Astrocyte of the hippocampus (primary cell): Measurements from ENCODE around the gene ATP8A2.
"Not testable (repeated sequence)": the region's sequence is repeated elsewhere in the genome, so short reads cannot be mapped to it uniquely, and the experiment has no call there.

Source experiments
- DNase-seq: peaks from one replicate; pipeline ENCODE4 v3.0.0; 2011; ENCODE audit warnings: low read depth, low spot score

ATP8A2 gene

DNA sequence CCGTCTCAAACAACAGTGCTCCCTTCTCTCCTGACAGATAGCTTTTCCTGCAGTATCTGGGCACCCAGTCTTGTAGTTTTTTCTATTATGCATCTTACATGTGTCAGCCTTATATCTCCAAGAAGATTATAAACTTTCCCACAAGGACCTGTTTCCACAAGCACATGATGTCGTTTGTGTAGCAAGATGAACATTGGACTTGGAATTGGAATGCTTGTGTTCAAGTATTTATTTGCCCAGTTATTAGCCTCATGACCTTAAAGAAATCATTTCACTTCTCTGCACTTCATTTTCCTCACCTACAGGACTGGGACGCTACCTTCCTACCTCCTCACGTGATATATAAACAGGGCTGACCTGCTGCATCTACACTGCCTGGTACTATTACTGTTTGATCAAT lies 658.6 kb downstream of the ATP8A2 start:
- DNase-seq: no peak

DNA sequence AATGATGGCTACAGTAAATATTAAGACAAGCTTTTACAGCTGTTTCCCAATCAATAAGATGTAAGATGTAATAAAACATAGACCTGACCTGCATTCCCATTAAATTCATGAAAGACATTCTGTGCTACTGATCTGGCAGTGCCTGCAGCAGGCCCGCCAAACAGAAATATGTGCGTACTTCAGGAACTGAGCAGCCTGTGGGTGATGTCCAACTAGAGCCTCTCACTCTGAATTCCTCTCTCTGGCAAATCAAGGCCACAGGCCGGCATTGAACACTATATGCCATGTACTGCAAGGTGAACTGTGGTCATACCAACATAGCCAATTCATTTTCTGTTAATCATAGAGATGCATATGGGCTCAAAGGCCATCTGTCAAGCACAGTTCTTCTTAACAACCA lies 662.2 kb downstream of the ATP8A2 start:
- no peak for DNase-seq

DNA sequence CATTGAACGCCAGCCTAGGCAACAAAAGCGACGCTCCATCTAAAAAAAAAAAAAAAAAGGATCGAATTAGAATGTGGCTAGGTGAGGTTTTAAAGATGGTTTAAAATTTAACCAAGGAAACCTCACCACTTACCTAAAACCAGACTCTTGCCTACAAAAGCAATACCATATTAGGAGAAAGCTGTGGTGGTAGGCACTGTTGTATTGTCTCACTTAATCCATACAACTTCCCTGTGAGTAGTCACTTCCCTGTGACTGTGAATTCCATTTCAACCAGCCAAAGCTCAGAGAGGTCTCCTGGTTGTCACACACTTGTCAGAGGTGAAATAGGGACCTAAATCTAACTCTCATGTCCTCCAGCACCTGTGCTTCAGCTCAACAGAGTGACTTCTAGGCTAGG lies 664.6 kb downstream of the ATP8A2 start:
- no peak for DNase-seq

DNA sequence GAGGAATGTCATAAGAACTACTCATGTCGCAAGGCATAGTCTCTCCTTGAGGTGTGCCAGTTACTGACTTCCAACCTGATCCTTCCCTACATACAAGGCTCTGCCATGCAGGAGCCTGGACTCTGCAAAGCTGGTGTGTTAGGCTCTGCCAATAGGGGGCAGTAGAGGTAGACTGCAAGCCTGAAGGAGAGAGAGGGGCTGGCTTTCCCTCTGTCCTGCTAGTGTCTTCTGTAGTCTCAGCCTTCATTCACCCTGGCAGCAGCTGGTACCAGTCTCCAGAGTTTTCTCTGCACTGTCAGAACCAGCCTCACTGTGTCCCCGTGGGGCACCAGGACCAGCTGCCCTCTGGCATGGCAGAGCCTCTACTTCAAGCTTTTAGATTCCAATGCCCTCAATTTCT lies 665.5 kb downstream of the ATP8A2 start:
- no peak for DNase-seq

DNA sequence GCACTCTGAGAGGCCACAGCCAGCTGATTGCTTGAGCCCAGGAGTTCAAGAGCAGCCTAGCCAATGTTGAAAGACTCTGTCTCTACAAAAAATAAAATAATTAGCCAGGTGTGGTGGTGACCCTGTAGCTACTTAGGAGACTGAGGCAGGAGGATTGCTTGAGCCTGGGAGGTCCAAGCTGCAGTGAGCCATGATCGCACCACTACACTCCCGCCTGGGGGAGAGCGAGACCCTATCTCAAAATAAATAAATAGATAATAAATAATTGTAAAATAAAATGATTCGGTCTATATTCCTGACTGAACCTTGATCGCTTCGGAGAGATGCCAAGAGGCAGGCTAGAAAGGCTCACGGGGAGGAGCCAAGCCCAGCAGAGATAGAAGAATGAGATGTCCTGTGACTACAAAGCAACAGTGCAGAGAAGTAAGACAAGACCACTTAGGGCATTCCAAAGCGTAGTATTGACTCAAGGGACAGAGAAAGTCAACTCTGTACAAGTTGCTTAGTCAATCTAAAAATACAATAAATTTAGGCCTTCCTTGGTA lies 667.2 kb downstream of the ATP8A2 start:
- DNase-seq: no peak

DNA sequence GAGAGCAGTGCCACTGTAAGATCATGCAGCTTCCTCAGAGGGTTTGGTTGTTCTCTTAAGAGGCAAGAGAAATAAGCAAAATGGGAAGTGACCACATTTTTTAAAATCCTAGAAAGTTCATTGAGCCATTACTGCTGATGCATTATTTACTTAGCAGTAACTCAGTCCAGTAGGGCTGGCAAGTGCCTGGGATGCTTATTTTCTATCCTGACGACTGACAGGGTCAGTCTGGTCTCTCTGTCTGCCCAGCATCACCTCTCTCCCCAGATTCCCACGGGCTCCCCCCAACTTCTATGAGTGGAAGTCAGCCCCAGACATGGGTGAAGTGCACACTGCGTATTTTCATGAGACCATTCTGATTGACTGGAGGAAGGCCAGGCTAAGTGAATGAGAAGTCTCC lies 669.7 kb downstream of the ATP8A2 start:
- no peak for DNase-seq

DNA sequence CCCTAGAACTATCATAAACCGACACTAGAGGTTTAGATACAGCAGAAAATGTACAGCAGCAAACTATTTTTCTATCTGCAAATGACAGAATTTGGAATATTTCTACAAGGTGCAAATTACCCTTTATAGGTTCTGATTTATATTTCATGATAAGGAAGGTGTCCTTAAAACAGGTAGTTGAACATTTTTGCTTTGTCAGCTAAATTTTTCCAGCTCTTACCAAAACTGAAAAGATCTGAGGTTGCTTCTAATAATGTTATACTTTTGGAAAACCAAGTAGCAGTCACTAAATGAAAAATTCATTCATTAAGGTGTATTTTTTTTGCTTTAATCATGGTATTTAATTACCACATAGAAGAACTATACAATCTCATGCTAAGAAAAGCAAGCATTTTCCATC lies 671.0 kb downstream of the ATP8A2 start:
- DNase-seq: no peak

DNA sequence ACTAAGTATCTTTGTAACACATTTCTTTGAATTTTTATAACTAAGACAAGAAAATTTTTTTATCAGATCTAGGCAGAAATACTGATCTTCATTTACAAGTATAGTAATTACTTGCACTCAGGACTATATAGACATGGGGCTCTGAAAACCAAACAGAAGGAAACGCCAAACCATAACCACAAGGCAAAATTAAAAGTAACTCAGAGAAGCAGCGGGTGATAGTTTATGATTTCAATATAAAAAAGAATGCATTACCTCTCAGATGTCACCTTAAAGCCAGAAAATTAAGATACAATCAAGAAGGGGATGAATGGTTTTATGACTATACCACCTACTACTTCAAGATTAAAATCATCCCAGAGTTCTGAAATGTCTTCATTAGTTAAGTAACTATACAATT lies 673.4 kb downstream of the ATP8A2 start:
- no peak for DNase-seq

DNA sequence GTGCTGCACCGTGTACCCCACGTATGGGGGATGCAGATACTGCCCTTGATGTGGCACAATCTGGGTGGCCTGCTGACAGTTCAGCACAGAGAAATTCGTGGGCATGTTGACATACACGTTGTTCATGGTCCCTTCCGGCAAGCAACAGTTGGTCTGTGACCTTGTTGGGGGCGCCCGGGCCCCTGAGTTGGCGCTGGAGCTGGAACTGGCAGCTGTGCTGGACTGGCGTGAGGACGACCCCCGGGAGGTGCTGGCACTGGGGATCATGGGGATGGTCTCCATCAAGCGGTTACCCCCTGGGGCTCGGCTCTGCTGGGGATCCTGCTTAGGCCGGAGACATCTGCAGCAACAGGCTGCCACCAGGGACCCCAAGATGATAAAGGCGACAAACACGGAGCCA lies 674.9 kb downstream of the ATP8A2 start:
- no peak for DNase-seq

DNA sequence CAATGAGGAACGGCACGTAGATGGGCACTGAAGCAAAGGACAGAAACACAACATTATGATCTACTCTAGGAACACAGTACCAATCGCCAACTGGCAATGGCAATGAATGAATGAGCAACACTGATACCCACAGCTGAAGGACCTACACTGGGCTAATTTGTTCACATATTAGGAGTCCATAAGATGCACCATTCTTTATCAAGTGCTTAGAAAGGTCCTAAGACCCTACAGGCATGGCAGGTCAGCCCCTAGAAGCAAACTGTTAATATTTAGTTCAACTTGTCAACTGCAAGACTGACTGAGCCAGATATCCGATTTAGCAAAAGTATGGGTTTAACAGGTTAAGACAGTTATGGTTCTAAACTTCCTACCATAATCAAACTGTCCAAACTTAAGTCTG lies 675.3 kb downstream of the ATP8A2 start:
- DNase-seq: no peak

DNA sequence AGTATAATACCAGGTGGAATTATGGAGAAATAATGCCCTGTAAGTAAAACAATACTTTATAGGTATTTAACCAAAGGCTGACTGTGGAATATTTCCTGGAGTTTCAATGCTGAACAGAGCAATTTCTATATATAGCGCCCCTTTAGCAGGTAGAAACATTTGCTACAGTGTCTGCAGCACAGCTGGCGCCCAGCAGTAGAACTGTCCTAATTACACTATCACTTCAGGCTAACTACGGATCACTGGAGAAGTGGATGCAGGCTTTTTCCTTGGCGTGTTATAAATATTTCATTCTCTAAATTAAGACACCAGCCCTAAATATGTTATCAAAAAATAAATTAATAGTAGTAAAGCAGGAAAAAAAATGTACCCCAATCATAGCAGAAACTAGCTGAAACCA lies 677.0 kb downstream of the ATP8A2 start:
- DNase-seq: no peak

DNA sequence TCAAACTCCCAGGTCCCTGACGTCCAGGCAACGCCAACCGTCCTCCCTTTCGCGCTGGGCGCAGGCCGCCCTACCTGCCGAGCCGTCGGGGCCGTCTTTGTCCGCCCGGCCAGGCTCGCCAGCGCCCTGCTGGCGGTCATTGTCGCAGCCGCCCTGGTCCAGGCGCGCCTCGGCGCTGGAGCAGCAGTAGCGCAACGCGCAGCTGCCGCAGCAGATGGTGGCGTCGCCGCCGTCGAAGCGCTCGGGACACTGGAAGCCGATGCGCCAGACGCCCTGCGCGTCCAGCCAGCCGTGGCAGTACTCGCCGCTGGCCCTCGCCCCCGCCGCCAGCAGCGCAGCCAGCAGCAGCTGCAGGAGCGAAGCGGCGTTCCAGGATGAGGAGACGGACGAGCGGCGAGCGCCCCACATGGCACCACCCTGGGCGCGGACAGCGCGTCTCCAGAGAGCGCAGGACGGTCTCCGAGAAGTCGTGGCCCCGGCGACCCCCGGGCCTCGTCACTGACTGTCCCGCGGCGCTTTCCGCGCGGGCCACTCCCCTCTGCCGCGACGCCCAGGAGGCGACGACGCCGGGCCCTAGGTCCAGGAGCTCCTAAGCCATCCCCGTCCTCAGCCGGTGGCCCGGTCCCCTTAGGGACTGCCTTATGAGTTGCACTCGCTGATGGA lies 678.9 kb downstream of the ATP8A2 start:
- DNase-seq: peak; percentile 60

DNA sequence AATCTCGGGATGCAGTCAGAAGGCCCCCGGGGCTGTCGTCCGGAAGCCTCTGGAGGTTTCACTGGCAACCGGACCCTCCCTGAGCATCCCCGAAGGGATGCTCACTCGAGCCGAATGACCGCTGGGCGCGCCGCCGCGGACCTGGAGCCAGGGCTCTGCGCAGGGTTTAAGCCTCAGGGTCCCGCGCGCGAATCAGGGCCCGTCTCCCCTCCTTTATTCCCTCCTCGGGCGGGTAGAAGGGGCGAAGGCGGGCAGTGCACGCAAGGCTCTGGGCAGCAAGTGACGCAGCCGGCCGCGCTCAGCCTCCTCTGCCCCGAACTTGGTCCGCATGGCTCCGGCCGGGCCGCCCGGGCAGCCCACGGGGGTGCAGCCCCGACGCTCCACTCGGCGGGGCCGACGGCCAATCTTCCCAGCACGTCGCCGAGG lies 679.5 kb downstream of the ATP8A2 start:
- no peak for DNase-seq

DNA sequence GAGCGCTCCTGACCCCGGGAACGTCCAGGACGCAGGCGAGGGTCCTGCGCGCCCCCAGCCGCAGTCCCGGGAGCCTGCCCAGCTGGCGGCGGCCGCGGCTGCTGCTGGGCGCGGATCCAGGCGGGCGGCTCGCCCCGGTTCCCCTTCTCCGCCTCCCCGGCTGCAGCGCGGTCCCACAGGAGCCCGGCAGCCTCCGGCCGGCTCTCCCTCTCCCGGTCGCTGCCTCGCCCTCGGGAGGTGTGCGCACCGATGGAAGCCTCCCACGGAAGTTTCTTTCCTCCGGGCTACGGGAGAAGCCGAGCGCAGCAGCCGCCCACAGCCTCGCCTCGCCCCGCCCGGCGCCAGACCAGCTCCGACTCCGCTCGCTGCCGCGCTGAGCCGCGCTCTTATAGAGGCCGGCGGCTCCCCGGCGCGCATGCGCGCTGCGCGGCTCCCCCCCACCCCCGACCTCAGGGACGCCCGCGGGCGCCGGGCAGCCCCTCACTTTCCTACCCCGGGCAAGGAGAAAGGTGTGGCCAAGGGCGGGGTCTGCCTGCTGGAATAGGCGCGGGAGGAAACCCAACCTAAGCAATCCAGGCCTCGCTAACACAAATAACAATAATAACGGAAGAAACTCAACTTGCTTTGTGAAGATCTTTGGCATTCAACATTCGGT lies 680.0 kb downstream of the ATP8A2 start, which contains the start of gene SHISA2:
SHISA2 (minus strand) TSS at position 360 of the 655 bp plus-strand sequence. CDS start 1,041 bp downstream, outside the sequence.
- peak; percentile 89 for DNase-seq

DNA sequence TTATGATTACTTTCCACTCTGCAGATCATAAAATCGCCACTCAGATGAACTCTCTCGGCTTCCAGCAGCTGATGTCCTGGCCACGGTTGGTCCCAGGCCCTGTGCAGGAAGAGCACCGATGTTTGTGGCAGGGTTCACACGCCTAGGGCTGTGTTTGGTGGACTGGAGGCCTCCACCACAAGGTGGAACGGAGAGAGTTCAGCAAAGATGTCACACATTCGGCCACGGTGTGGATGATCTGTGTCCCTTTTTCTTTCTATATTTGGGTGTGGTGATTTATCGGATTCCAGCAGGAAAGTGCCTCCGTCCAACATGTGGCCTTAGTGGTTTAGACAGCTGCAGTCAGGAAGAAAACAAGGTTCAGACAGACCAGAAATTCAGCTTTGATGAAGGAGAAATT lies 680.6 kb downstream of the ATP8A2 start:
- DNase-seq: no peak

DNA sequence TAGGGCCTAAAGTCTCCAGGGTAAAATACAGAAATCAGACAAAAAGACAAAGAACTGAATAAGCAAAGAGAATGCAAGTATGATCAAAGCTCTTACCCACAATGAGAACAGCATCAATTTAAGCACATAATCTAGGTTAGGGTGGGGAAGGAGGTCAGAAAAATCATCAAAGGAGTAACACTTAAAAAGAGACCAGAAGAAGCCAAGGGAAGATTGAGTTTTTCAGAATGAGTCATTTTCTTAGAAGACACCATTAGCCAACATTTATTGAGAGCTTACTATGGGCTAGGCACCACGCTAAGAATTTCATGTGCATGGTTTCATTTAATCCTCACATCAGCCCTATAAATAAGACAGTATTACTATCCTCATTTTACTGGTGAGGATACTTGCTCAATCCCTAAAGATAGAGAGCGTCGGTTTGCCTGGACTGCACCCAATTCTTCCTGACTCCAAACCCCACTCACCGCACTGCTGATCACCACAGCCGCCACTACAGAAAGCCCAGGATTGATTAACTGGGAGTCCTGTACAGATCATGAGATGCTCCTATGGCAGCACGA lies 681.7 kb downstream of the ATP8A2 start:
- DNase-seq: no peak

DNA sequence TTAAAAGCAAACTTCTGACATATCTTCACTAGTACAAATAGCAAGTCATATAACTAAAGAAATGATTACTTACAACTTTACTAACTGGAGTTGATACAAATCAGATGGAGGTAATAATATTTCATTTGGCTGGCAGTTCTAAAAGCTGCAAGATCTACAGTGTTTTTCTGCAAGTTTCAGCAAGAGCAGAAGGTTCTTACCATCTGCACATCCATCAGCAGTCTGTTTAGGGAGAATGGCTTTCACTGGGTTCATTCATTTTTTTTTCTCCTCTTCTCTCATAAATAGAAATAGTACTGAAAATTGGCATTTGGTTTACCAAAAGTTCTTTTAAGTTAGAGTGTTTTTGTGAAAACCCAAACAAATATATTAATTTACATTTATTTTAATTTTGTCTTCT lies 683.1 kb downstream of the ATP8A2 start:
- DNase-seq: no peak

DNA sequence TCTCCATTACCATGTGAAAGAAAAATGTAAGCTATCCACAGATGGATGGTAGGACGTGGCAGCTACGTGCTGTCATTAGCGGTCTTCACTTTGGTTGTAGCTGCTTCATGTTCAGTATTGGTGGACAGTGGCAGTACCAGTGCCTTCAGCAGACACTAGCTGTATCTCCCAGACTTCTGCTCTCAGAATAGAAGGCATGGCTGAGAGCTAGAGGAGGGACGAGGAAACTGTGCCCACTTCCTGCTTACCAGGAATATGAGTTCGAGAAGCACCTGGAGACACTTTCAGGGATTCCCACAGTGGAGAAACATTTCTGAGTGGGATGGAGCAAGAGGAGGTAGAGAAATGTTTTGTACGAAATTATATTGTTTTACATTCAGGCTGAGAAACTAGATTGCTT lies 686.9 kb downstream of the ATP8A2 start:
- no peak for DNase-seq

DNA sequence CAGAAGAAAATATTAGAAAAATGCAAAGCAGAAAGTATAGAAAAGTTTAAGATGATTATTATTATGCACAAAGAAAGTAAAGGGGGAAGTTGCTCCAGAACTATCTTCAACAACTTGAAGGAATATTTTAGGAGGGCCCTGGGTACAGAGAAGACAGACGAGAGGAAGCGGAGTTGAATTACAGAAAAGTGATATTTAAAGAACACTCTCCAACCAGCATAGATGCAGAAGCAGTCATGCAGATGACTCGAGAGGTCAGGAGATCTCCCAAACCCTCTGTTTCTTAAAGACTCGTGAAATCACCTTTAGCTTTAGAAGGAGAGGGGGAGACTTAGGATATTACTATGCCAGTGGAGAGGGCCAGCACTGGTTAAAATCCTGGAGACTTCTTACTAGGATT lies 688.6 kb downstream of the ATP8A2 start:
- DNase-seq: no peak

DNA sequence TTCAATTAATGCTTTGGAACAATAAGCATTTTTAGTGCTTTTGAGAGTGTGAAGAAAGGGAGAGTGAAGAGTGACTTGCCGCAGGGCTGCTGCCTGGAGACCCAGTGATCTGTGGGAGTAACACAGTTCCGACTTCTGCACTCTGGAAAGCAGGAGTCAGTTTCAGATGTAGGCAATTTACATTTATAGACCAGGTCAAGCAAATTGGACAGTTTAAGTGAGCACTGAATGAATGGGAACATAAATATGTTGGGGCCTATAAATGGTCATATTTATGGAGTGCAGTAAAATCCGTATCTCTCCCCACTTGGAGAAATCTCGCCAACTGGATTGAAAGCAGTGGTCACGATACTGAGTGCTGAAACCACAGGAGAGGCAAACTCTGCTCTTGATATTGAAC lies 689.5 kb downstream of the ATP8A2 start:
- no peak for DNase-seq

DNA sequence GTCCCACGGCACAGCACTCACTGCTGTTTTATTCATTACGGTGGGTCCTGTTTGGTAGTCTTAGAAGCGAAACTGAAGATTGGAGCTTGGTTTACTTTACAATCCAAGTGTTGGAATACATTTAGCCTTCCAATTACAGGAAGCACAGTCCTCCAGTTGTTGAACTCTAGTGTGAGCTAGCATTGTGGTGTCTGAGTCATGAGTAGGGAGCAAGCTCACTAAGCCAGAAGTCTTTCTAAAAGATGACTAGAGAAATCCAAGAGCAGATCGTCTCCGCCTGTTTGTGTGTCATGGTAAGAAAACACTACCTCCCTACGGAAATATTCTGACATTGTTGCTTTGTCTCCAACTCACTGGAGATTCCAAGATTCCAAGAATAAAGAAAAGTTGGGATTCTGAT lies 690.2 kb downstream of the ATP8A2 start:
- peak; percentile 73 for DNase-seq

DNA sequence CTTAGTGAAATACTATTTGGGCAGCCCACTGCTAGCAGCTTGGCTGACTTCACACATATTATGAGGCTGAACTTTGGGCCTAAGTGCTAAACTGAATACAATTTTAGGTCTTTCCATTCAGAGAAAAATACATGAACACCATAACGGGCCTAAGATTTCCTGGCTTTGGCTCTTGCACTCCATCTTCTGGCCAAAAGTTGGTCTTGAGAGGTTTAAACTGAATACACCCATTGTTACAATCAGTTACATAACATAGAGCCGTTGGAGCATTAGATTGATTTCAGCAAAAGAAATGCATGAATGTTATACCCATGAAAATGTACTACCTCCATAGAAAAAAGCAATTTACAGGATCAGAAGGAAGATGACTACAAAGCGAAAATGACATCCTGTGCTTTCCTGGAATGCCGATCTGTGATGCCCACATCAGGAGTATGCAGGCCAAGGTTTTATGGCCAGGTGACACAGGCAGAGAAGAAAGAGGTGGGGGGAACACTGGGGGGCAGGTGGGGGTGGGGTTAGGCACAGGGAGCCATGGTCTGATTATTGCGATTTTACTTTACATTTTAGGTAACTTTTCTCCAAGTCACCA lies 691.2 kb downstream of the ATP8A2 start:
- DNase-seq: peak; percentile 79

DNA sequence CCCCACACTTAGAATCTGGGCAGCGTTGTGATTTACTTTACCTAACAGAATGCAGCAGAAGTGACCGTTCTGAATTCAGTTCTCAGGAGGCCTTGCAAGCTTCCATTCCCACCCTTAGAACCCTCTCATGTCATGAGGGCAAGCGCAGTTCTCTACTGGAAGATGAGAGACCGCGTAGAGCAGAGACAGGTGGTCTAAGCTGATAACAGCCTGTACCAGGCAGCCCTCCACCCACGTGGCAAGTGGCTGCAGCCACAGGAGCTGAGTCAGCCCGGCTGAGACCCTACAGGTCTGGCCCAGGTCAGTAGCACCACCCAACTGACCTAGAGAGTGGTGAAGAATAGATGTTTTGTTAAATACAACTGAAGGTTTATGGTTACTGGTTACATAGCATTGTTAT lies 694.7 kb downstream of the ATP8A2 start:
- not testable (repeated sequence) for DNase-seq
